Liver (tissue), 3 donors: ENCODE data around the gene MPC1.

Experiments
- CTCF ChIP-seq: fragments of 150-350 bp; IDR thresholded peaks from 2 replicates; pipeline ENCODE4 v1.5.1; 2017; ENCODE audit warnings: improper control_type of control experiment, low read depth, low read length; ENCODE audit not compliant: missing input control
- GABPA ChIP-seq, 2 donors: IDR thresholded peaks in 1 of 2; conservative IDR thresholded peaks in 1 of 2; 2 replicates each; pipeline ENCODE4 v1.6.1; 2016; ENCODE audit warnings: antibody characterized with exemption in 2 of 2, mild to moderate bottlenecking in 1 of 2, moderate library complexity in 1 of 2
- JUND ChIP-seq, 2 donors: IDR thresholded peaks; 2 replicates each; pipeline ENCODE4 v1.6.1; 2016; ENCODE audit warnings: antibody characterized with exemption in 2 of 2
- MAX ChIP-seq: IDR thresholded peaks from 2 replicates; pipeline ENCODE4 v1.6.1; 2016; ENCODE audit warnings: antibody characterized with exemption
- YY1 ChIP-seq: IDR thresholded peaks from 2 replicates; pipeline ENCODE4 v1.6.1; 2016; ENCODE audit warnings: antibody characterized with exemption, mild to moderate bottlenecking
- donor health status: healthy.
- donor health status: healthy.

GRCh38 chr6:166354965-166355364, 27.8 kb downstream of the MPC1 start:
- TF ChIP-seq CTCF (no peak), JUND (IDR thresholded peaks at IDR 0.05) (no peak), YY1 (no peak), GABPA (IDR thresholded peaks at IDR 0.05 in 1 of 2, conservative IDR thresholded peaks at IDR 0.05 in 1 of 2) (no peak), MAX (no peak)
